Suprapubic skin (tissue), 4 donors: ENCODE measurements around the gene SEC22B. TPM values are rescaled to one million over a fixed set of nuclear protein-coding genes. Genes with fewer than 3 reads are reported as not detected.
"Not testable (repeated sequence)": the region's sequence is repeated elsewhere in the genome, so short reads cannot be mapped to it uniquely, and the experiment has no call there.

ENCODE experiments used
- DNase-seq, 2 donors: peaks; one replicate each; pipeline ENCODE4 v3.0.0-alpha.2; 2019; ENCODE audit warnings: low spot score in 2 of 2
- H3K27ac ChIP-seq: fragments of 200-600 bp; sonication (generic); one replicate; pipeline ENCODE4 v1.5.1; 2019
- H3K27me3 ChIP-seq: fragments of 200-600 bp; sonication (generic); one replicate; pipeline ENCODE4 v1.5.1; 2019
- H3K36me3 ChIP-seq: fragments of 200-600 bp; sonication (generic); one replicate; pipeline ENCODE4 v1.5.1; 2019
- H3K4me1 ChIP-seq: fragments of 200-600 bp; sonication (generic); one replicate; pipeline ENCODE4 v1.5.1; 2019
- H3K4me3 ChIP-seq: fragments of 200-600 bp; sonication (generic); one replicate; pipeline ENCODE4 v1.5.1; 2019; ENCODE audit warnings: mild to moderate bottlenecking
- H3K9me3 ChIP-seq: fragments of 200-600 bp; sonication (generic); one replicate; pipeline ENCODE4 v1.5.1; 2019
- CTCF ChIP-seq, 2 donors: fragments of 200-600 bp in 1 of 2; fragments of 450-650 bp in 1 of 2; sonication (generic) in 1 of 2; IDR thresholded peaks; one replicate each; pipeline ENCODE4 v1.5.1; 2016 to 2019; ENCODE audit warnings: antibody characterized with exemption in 2 of 2, mild to moderate bottlenecking in 1 of 2, moderate library complexity in 1 of 2
- EP300 ChIP-seq: sonication (generic); formaldehyde crosslinking; IDR thresholded peaks from one replicate; pipeline ENCODE4 v1.6.1; 2017; ENCODE audit warnings: antibody characterized with exemption
- POLR2A ChIP-seq, 2 donors: fragments of 450-650 bp; IDR thresholded peaks; one replicate each; pipeline ENCODE4 v1.6.1; 2017; ENCODE audit warnings: antibody characterized with exemption in 2 of 2, mild to moderate bottlenecking in 2 of 2, moderate library complexity in 2 of 2
- POLR2AphosphoS5 ChIP-seq, 3 donors: sonication (generic); formaldehyde crosslinking; IDR thresholded peaks; one replicate each; pipeline ENCODE4 v1.6.1; 2017; ENCODE audit warnings: antibody characterized with exemption in 3 of 3
- WGBS: methylation state at CpG from one replicate; pipeline ENCODE4 v1.1.5; 2018; 5-methylcytosine and 5-hydroxymethylcytosine counted together
- total RNA-seq, 4 donors: library from RNA; depleted of rRNA; stranded (reverse); fragments of >200 nt; gene quantifications; one replicate each; pipeline ENCODE4 v1.1.0, GENCODE V29; 2016

The SEC22B gene
- total RNA-seq, 4 donors from 2014 or later = 10.1 to 18.2 (median 15.9) TPM

- TF ChIP-seq POLR2A (IDR thresholded peaks at IDR 0.05) = no peak
- TF ChIP-seq CTCF (IDR thresholded peaks at IDR 0.05) = no peak
- TF ChIP-seq POLR2AphosphoS5 (IDR thresholded peaks at IDR 0.05) = no peak
- no peak for TF ChIP-seq EP300
- Histone ChIP-seq H3K27ac (no peak overlapping the region), H3K4me3 (no peak overlapping the region), H3K9me3 (no peaks in the 10 kb centered on the region), H3K36me3 (no peaks in the 10 kb centered on the region), H3K4me1 (peaks cover 19% of the 10 kb centered on the region), H3K27me3 (no peaks in the 10 kb centered on the region)
- 24% methylated on average over 6 of the region's 6 CpGs for WGBS
- DNase-seq = no peak
These were observed 2.8 kb upstream of the SEC22B start for GRCh38 chr1:120178799-120179756.

- not testable (repeated sequence) for H3K9me3 ChIP-seq, H3K27ac ChIP-seq, H3K36me3 ChIP-seq, H3K27me3 ChIP-seq, DNase-seq, H3K4me3 ChIP-seq
- 92% methylated on average over 2 of the region's 2 CpGs for WGBS
- H3K4me1 ChIP-seq = peaks cover 19% of the 10 kb centered on the region
These were observed 1.7 kb upstream of the SEC22B start for GRCh38 chr1:120178058-120178457.

GRCh38 chr1:120175688-120176087 lies 632 bp downstream of the SEC22B start:
- DNase-seq = not testable (repeated sequence)
- 3% methylated on average over 7 of the region's 7 CpGs for WGBS

GRCh38 chr1:120164761-120165160 lies 11.6 kb downstream of the SEC22B start:
- WGBS = 100% methylated on average over 1 of the region's 1 CpG
- not testable (repeated sequence) for H3K4me3 ChIP-seq, H3K27ac ChIP-seq, H3K4me1 ChIP-seq, H3K36me3 ChIP-seq, DNase-seq, H3K27me3 ChIP-seq, H3K9me3 ChIP-seq

More at GRCh38 chr1:120175688-120176087, 632 bp downstream of the SEC22B start:
- H3K4me3 ChIP-seq = peak overlapping the region; percentile 79
- H3K9me3 ChIP-seq, H3K36me3 ChIP-seq, H3K27me3 ChIP-seq: not testable (repeated sequence)
- H3K27ac ChIP-seq = peak overlapping the region; percentile 93
- peaks cover 19% of the 10 kb centered on the region for H3K4me1 ChIP-seq

- H3K36me3 ChIP-seq = peaks cover 10% of the 10 kb centered on the region
- not testable (repeated sequence) for H3K4me1 ChIP-seq, H3K27me3 ChIP-seq, H3K9me3 ChIP-seq, H3K4me3 ChIP-seq, H3K27ac ChIP-seq, DNase-seq
- WGBS = no CpG with 5 or more reads among the region's 2 CpGs
These were observed 14.3 kb downstream of the SEC22B start for GRCh38 chr1:120162015-120162414.

GRCh38 chr1:120158495-120158894 lies 17.8 kb downstream of the SEC22B start:
- H3K9me3 ChIP-seq, H3K4me3 ChIP-seq, H3K27ac ChIP-seq, H3K4me1 ChIP-seq, H3K27me3 ChIP-seq, DNase-seq: not testable (repeated sequence)
- no CpG with 5 or more reads among the region's 1 CpG for WGBS
- H3K36me3 ChIP-seq = peaks cover 10% of the 10 kb centered on the region

GRCh38 chr1:120158086-120158485 lies 18.2 kb downstream of the SEC22B start:
- not testable (repeated sequence) for H3K4me1 ChIP-seq, DNase-seq, H3K27ac ChIP-seq, H3K4me3 ChIP-seq, H3K27me3 ChIP-seq, H3K36me3 ChIP-seq, H3K9me3 ChIP-seq
- no CpG with 5 or more reads among the region's 4 CpGs for WGBS

- H3K27ac ChIP-seq, H3K4me3 ChIP-seq, H3K4me1 ChIP-seq, H3K36me3 ChIP-seq, H3K27me3 ChIP-seq, DNase-seq, H3K9me3 ChIP-seq: not testable (repeated sequence)
- 100% methylated on average over 1 of the region's 3 CpGs for WGBS
These were observed 26.0 kb downstream of the SEC22B start for GRCh38 chr1:120150138-120150822.

GRCh38 chr1:120149420-120150059 lies 26.8 kb downstream of the SEC22B start:
- H3K9me3 ChIP-seq, H3K4me3 ChIP-seq, H3K36me3 ChIP-seq, H3K27ac ChIP-seq, DNase-seq, H3K4me1 ChIP-seq, H3K27me3 ChIP-seq: not testable (repeated sequence)
